Testis (tissue), 3 donors: Measurements from ENCODE around the gene SMPD2. TPM values are rescaled to one million over a fixed set of nuclear protein-coding genes. Genes with fewer than 3 reads are reported as not detected.

ENCODE experiments used
- DNase-seq: peaks from one replicate; pipeline ENCODE4 v3.0.0-alpha.2; 2019
- H3K27ac ChIP-seq, 2 donors: fragments of 200-600 bp; sonication (generic); one replicate each; pipeline ENCODE4 v1.5.1; 2019
- H3K27me3 ChIP-seq: fragments of 200-600 bp; sonication (generic); one replicate; pipeline ENCODE4 v1.5.1; 2019
- H3K36me3 ChIP-seq: fragments of 200-600 bp; sonication (generic); one replicate; pipeline ENCODE4 v1.5.1; 2017; ENCODE audit warnings: low read depth; ENCODE audit errors: missing control alignments
- H3K4me1 ChIP-seq: fragments of 200-600 bp; sonication (generic); one replicate; pipeline ENCODE4 v1.5.1; 2019
- H3K4me3 ChIP-seq, 2 donors: fragments of 200-600 bp; sonication (generic); one replicate each; pipeline ENCODE4 v1.5.1; 2017 to 2019
- H3K9me3 ChIP-seq: fragments of 200-600 bp; sonication (generic); one replicate; pipeline ENCODE4 v1.5.1; 2017
- POLR2A ChIP-seq: fragments of 450-650 bp; IDR thresholded peaks from one replicate; pipeline ENCODE4 v1.6.1; 2017; ENCODE audit warnings: antibody characterized with exemption, mild to moderate bottlenecking, moderate library complexity
- WGBS, 2 donors: methylation state at CpG; one replicate each; pipeline ENCODE4 v1.1.5; 2018; 5-methylcytosine and 5-hydroxymethylcytosine counted together
- intact Hi-C: fragments of 100-400 bp; cut with DNase I; formaldehyde crosslinking; loops from one replicate; pipeline ENCODE4 v1.15.1; 2023; ENCODE audit warnings: low total_unique reads
- polyA plus RNA-seq: library from polyadenylated mRNA; stranded (reverse); fragments of 350-450 nt; fragmentation: Illumina TruSeq; extraction: RNeasy Lipid Tissue Mini Kit (QIAGEN cat#74804); gene quantifications from one replicate; pipeline ENCODE4 v1.2.3, GENCODE V29; 2014; ENCODE audit warnings: low read depth, low replicate concordance; ENCODE audit not compliant: insufficient read depth
- total RNA-seq, 2 donors: library from RNA; depleted of rRNA; stranded (reverse); fragments of >200 nt; gene quantifications; one replicate each; pipeline ENCODE4 v1.2.3, GENCODE V29; 2016
- TF ChIP-seq, protein P1 (sequence below), 3 experiments: fragments of 450-650 bp in 2 of 3; fragments of 200-600 bp in 1 of 3; sonication (generic) in 1 of 3; IDR thresholded peaks; one replicate each; pipeline ENCODE4 v1.5.1; 2016 to 2019; ENCODE audit warnings: antibody characterized with exemption in 3 of 3, mild to moderate bottlenecking in 2 of 3, moderate library complexity in 1 of 3

SMPD2 gene
- total and polyA plus RNA-seq, 3 donors from 2014 or later = 29.9 to 94.3 (median 49.1) TPM

DNA sequence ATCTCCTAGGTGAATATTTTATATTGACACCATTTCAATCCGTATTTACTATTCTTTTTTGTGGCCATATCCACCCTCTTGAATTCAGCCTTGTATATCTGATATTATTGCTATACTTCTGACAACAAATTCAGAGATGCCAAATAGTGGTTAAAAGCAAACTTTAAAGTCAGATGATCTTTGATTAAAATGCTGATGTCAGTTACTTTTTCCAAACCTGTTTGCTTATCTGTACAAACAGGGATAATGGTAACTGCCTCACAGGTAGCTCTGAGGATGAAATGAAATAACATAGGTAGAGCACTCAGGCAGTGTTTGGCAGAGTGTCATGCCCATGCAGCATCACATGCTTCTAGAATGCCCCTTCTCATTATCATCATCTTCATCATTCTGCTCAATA is 19.3 kb upstream of the SMPD2 start:
- DNase-seq = no peak
- H3K27ac ChIP-seq = no peak overlapping the region
- no peak overlapping the region for H3K4me3 ChIP-seq
- WGBS, 2 donors = 87 to 93% methylated on average over 1 of the region's 1 CpG
- TF ChIP-seq POLR2A = no peak
- TF ChIP-seq, protein P1, sequence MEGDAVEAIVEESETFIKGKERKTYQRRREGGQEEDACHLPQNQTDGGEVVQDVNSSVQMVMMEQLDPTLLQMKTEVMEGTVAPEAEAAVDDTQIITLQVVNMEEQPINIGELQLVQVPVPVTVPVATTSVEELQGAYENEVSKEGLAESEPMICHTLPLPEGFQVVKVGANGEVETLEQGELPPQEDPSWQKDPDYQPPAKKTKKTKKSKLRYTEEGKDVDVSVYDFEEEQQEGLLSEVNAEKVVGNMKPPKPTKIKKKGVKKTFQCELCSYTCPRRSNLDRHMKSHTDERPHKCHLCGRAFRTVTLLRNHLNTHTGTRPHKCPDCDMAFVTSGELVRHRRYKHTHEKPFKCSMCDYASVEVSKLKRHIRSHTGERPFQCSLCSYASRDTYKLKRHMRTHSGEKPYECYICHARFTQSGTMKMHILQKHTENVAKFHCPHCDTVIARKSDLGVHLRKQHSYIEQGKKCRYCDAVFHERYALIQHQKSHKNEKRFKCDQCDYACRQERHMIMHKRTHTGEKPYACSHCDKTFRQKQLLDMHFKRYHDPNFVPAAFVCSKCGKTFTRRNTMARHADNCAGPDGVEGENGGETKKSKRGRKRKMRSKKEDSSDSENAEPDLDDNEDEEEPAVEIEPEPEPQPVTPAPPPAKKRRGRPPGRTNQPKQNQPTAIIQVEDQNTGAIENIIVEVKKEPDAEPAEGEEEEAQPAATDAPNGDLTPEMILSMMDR (IDR thresholded peaks at IDR 0.05) = no peak
- no peaks in the 10 kb centered on the region for H3K27me3 ChIP-seq
- H3K36me3 ChIP-seq = no peaks in the 10 kb centered on the region
- H3K4me1 ChIP-seq = no peaks in the 10 kb centered on the region
- no peaks in the 10 kb centered on the region for H3K9me3 ChIP-seq
- intact Hi-C loops = no loop called here

DNA sequence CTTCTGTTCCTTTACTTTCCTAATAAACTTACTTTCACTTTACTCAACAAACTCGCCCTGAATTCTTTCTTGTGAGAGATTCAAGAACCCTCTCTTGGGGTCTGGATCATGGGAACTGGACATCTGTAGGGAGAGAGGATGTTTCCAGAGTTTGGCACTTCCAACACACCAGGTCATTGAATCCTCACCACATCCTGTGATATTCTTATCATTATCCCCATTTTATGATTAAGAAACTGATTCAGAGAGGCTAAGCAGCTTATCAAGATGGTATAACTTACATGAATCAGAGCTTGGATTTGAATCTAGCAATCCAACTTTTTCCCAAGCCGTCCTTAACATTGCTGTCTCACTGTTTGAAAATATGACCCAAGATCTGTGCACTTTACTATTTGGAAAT is 15.6 kb upstream of the SMPD2 start:
- 93 to 94% methylated on average over 2 of the region's 2 CpGs for WGBS, 2 donors
- DNase-seq = no peak
- no peaks in the 10 kb centered on the region for H3K4me1 ChIP-seq
- H3K36me3 ChIP-seq = no peaks in the 10 kb centered on the region
- no peak overlapping the region for H3K27ac ChIP-seq
- TF ChIP-seq, protein P1 (IDR thresholded peaks at IDR 0.05) = no peak
- TF ChIP-seq POLR2A = no peak
- no peaks in the 10 kb centered on the region for H3K9me3 ChIP-seq
- intact Hi-C loops = no loop called here
- no peaks in the 10 kb centered on the region for H3K27me3 ChIP-seq
- H3K4me3 ChIP-seq = no peak overlapping the region

DNA sequence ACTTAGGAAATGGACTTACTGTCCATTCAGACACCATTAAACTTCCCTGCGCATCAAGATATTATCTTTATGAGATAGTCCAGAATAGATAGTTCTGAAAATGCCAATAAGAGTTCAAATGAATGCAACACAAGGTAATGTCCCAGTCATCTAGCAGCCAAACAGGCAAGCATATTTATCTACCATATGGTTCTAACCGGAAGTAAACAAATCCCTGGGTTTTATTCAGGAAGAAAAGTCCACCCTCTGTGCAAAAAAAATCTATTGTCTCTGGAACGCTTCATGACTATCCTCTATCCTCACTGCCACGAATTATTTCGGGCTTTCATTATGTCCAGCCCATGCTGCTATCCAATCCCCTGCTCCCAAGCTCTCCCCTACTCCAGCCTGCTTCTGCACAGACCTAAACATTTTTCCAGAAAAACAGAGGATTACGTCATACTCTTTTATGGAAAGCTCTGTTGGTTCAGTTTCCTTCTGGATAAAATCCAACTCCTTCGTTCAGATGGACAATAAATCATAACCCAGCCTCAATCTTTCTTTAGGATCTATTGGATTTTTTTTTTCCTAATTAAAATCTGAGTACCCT is 11.5 kb upstream of the SMPD2 start:
- DNase-seq = no peak
- Histone ChIP-seq H3K27ac (no peak overlapping the region), H3K36me3 (no peaks in the 10 kb centered on the region), H3K4me1 (no peaks in the 10 kb centered on the region), H3K4me3 (no peak overlapping the region), H3K27me3 (no peaks in the 10 kb centered on the region), H3K9me3 (no peaks in the 10 kb centered on the region)
- intact Hi-C loops = no loop called here
- TF ChIP-seq, protein P1 (IDR thresholded peaks at IDR 0.05) = no peak
- no peak for TF ChIP-seq POLR2A
- 53 to 59% methylated on average over 7 of the region's 7 CpGs for WGBS, 2 donors

DNA sequence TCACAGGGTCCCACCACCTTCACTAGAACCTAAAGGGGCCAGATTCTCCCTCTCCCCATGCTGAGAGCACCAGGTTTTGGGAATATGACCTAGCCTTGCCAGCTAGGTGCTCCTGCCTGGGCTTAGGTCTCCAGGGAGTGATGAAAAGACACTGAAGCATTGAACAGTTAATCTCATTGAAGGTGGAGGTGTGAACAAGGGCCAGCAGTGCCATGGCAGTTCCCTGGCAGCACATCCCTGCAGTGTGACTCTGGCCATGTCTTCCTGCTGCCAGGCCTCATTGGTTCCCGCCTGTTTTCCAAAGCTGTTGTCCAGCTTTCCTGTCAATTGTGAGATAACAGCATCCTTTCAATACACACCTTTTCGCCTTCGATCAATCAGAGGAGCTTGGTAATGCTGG is 11.0 kb upstream of the SMPD2 start:
- H3K4me3 ChIP-seq = no peak overlapping the region
- DNase-seq = no peak
- no peaks in the 10 kb centered on the region for H3K27me3 ChIP-seq
- no peaks in the 10 kb centered on the region for H3K4me1 ChIP-seq
- H3K27ac ChIP-seq = no peak overlapping the region
- TF ChIP-seq POLR2A = no peak
- TF ChIP-seq, protein P1 (IDR thresholded peaks at IDR 0.05) = no peak
- H3K36me3 ChIP-seq = no peaks in the 10 kb centered on the region
- intact Hi-C loops = no loop called here
- WGBS, 2 donors = 96 to 97% methylated on average over 3 of the region's 3 CpGs
- H3K9me3 ChIP-seq = no peaks in the 10 kb centered on the region

DNA sequence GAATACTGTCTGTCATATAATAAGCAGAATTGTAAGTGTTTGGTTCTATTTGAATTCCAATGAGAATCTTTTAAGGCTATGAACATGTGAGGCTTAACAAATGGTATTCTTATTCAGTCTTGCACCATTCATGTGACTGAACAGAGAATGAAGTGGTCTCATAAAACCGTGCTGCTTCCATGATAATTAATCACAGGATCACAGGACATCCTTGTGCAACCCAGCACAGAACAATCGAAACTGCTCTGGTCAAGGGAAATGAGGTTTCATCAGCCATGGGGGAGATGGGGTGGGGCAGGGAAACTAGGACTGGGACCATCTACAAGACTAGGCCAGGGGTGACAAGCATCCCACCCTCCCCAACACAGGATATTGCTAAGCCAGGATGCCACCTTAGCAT is 6.1 kb upstream of the SMPD2 start:
- Histone ChIP-seq H3K27me3 (no peaks in the 10 kb centered on the region), H3K27ac (no peak overlapping the region), H3K9me3 (no peaks in the 10 kb centered on the region), H3K4me1 (no peaks in the 10 kb centered on the region), H3K4me3 (no peak overlapping the region), H3K36me3 (no peaks in the 10 kb centered on the region)
- TF ChIP-seq, protein P1 (IDR thresholded peaks at IDR 0.05) = no peak
- no peak for DNase-seq
- 69 to 70% methylated on average over 2 of the region's 2 CpGs for WGBS, 2 donors
- intact Hi-C loops = no loop called here
